GM10248 (cell line): ENCODE data around the gene ADGRG3.
A peak's percentile ranks its signal among the peaks of the same experiment; 100 is the strongest.
"Not testable (repeated sequence)": the region's sequence is repeated elsewhere in the genome, so short reads cannot be mapped to it uniquely, and the experiment has no call there.

ENCODE experiments used
- CTCF ChIA-PET: fragments of 300-600 bp; sonication (Branson Sonifier 250); formaldehyde crosslinking; extraction: SDS; loops from one replicate; lab custom pipeline; 2021; ENCODE audit warnings: antibody characterized with exemption; lab: Yijun Ruan, JAX
- POLR2A ChIA-PET: fragments of 350-650 bp; sonication (Branson Sonifier 250); formaldehyde crosslinking; extraction: SDS; loops from one replicate; lab custom pipeline; 2020; ENCODE audit warnings: antibody characterized with exemption; lab: Yijun Ruan, JAX
- DNase-seq: peaks from one replicate; pipeline ENCODE4 v3.0.0; 2012; ENCODE audit errors: extremely low spot score
- CTCF ChIP-seq: IDR thresholded peaks from 2 replicates; pipeline ENCODE4 v1.5.1; 2012; ENCODE audit warnings: mild to moderate bottlenecking, low read depth; ENCODE audit errors: extremely low read depth, missing control alignments, control extremely low read depth

The ADGRG3 gene

DNA sequence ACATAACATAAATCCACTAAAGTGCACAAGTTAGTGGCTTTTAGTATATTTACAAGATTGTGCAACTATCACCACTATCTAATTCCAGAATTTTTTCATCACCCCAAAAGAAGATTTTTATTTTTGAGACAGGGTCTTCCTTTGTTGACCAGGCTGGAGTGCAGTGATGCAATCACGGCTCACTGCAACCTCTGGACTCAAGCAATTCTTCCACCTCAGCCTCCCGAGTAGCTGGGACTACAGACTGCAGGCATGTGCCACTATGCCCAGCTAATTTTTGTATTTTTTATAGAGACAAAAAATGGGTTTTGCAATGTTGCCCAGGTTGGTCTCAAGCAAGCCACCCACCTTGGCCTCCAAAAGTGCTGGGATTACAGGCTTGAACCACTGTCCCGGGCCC is 41.6 kb downstream of the ADGRG3 start:
- ChIA-PET POLR2A (no interaction called here), CTCF (no interaction called here)
- TF ChIP-seq CTCF = no peak
- DNase-seq = no peak

DNA sequence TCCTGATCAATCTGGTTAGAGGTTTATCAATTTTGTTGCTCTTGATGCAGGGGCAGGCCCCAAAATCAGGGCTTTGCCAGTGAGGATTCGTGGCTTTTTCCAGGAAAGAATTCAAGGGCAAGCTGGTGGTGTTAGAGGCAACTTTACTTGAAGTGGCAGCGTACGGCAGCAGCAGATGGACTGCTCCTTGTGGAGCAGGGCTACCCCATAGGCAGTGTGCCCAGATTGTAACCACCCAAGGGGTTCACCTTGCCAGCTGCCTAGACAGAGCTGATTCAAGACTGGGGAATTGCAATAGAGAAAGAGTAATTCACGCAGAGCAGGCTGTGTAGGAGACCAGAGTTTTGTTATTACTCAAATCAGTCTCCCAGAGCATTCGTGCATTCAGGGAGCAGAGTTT is 43.2 kb downstream of the ADGRG3 start:
- no peak for TF ChIP-seq CTCF
- no peak for DNase-seq
- ChIA-PET POLR2A (no interaction called here), CTCF (interaction anchor here (1.0 to 1.5 kb wide), 4 partner anchors 9 to 135 kb away, joined by 3 to 4 read pairs (median 3); no protein-coding TSS in a partner anchor)

GRCh38 chr16:57711993-57712392 is 43.9 kb downstream of the ADGRG3 start:
- POLR2A ChIA-PET = no interaction called here
- DNase-seq = no peak
- TF ChIP-seq CTCF = no peak
- CTCF ChIA-PET = interaction anchor here (0.9 to 1.5 kb wide), 5 partner anchors 9 to 136 kb away, joined by 3 to 4 read pairs (median 3); no protein-coding TSS in a partner anchor

DNA sequence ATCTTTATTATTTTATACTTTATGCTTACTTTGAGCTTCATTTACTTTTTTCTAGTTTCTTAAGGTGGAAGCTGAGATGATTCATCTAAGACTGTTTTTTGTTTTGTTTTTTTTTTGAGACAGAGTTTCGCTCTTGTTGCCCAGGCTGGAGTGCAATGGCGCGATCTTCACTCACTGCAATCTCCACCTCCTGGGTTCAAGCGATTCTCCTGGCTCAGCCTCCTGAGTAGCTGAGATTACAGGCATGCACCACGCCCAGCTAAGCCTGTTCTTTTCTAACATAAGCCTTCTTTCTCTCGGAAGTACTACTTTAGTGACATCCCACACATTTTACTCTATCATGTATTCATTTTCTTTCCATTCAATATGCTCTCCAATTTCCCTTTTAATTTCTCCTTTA is 44.5 kb downstream of the ADGRG3 start:
- CTCF ChIA-PET = interaction anchor here (0.9 to 1.5 kb wide), 3 partner anchors 9 to 23 kb away, joined by 3 to 4 read pairs (median 3); no protein-coding TSS in a partner anchor
- DNase-seq, POLR2A ChIA-PET: not testable (repeated sequence)

- CTCF ChIA-PET = interaction anchor here (1.5 kb wide), 1 partner anchor 29 kb away, joined by 3 read pairs; no protein-coding TSS in a partner anchor
- TF ChIP-seq CTCF = no peak
- DNase-seq = no peak
- POLR2A ChIA-PET = no interaction called here
Measured at GRCh38 chr16:57713596-57713995, 45.5 kb downstream of the ADGRG3 start.

DNA sequence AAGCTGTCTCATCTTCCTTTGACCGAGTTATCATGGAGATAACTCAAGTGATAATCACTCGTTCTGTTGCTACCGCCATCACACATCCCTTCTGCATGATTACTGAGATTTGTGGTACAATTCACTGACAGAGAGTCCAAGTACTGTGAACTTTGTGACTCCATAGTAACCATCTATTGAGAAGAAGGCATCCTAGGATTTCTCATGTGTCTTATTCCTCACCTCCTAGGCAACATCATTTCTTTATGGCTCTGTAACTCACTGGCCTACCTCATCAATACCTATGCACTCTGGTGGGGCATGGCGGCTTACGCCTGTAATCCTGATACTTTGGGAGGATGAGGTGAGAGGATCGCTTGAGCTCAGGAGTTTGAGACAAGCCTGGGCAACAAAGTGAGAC is 45.9 kb downstream of the ADGRG3 start:
- no peak for TF ChIP-seq CTCF
- CTCF ChIA-PET = interaction anchor here (1.5 kb wide), 1 partner anchor 30 kb away, joined by 3 read pairs; no protein-coding TSS in a partner anchor
- POLR2A ChIA-PET = no interaction called here
- no peak for DNase-seq

- DNase-seq = peak; percentile 66
- ChIA-PET CTCF (interaction anchor here (1.0 to 3.3 kb wide), 4 partner anchors 110 to 144 kb away, joined by 3 to 15 read pairs (median 4); no protein-coding TSS in a partner anchor), POLR2A (no interaction called here)
- peak; percentile 67 for TF ChIP-seq CTCF
Measured at GRCh38 chr16:57720142-57720575, 52.1 kb downstream of the ADGRG3 start.
